Measurements from ENCODE around the gene PIWIL4. TPM values are rescaled to one million over a fixed set of nuclear protein-coding genes. Genes with fewer than 3 reads are reported as not detected.

PIWIL4 gene
- polyA plus RNA-seq, 1 of the 3 experiments (the other 2 are of a cell fraction) = 1.7 TPM

- Histone ChIP-seq H2AFZ (ENCODE audit: low read depth) (no peak overlapping the region), H3K4me1 (ENCODE audit: control insufficient read depth in 1 of 2, insufficient read depth in 2 of 2, low read depth in 1 of 2, low read length in 1 of 2) (no peaks in the 10 kb centered on the region; a peak in 1 of 4 replicates), H3K9ac (no peak overlapping the region), H3K27ac (ENCODE audit: low read depth in 2 of 2, low read length in 1 of 2) (no peak overlapping the region), H3K9me2 (no peaks in the 10 kb centered on the region), H3K4me2 (no peak overlapping the region), H4K20me1 (ENCODE audit: insufficient read depth) (no peaks in the 10 kb centered on the region), H3K4me3 (ENCODE audit: low read depth in 2 of 2, low read length in 1 of 2) (no peak overlapping the region), H3K27me3 (ENCODE audit: insufficient read depth) (no peaks in the 10 kb centered on the region; the same call in 1 of the 2 replicates), H3K79me2 (ENCODE audit: insufficient read depth) (no peaks in the 10 kb centered on the region), H3K9me3 (no peaks in the 10 kb centered on the region), H3F3A (replicated peaks; ENCODE audit: insufficient read depth) (no peaks in the 10 kb centered on the region), H3K36me3 (replicated peaks in 1 of 2; ENCODE audit: control insufficient read depth in 1 of 2, insufficient read depth in 2 of 2, low read length in 1 of 2) (no peaks in the 10 kb centered on the region)
- TF ChIP-seq RXRA (IDR thresholded peaks at IDR 0.05; ENCODE audit: borderline replicate concordance, low read depth) (no peak), RAD21 (IDR thresholded peaks at IDR 0.05; ENCODE audit: low read length) (no peak), ZBTB33 (IDR thresholded peaks at IDR 0.05; ENCODE audit: borderline replicate concordance, low read depth) (no peak), YY1 (IDR thresholded peaks at IDR 0.05; ENCODE audit: low read depth) (no peak), TCF12 (IDR thresholded peaks at IDR 0.05) (no peak), TAF1 (IDR thresholded peaks at IDR 0.05; ENCODE audit: borderline replicate concordance, low read depth, low read length) (no peak), IRF3 (IDR thresholded peaks at IDR 0.05; ENCODE audit: low read depth, low read length) (no peak), CTCF (IDR thresholded peaks at IDR 0.05) (no peak), NRF1 (IDR thresholded peaks at IDR 0.05; ENCODE audit: low read depth, low read length) (no peak), EZH2phosphoT487 (IDR thresholded peaks at IDR 0.05; ENCODE audit: borderline replicate concordance, low read depth) (no peak), RFX5 (IDR thresholded peaks at IDR 0.05; ENCODE audit: low read length) (no peak), FOXM1 (IDR thresholded peaks at IDR 0.05; ENCODE audit: low read depth) (no peak), MAX (IDR thresholded peaks at IDR 0.05; ENCODE audit: low read depth) (no peak)
- no peak for DNase-seq
- CTCF ChIA-PET = no interaction called here
- 27% methylated on average over 1 of the region's 1 CpG for WGBS (ENCODE audit: low lambda C conversion rate)
- POLR2A ChIA-PET = no interaction called here
Measured at GRCh38 chr11:94655956-94656355, 88.8 kb downstream of the PIWIL4 start.

All from SK-N-SH (cell line).